Endometrial microvascular endothelial cells (primary cell): ENCODE measurements around the gene LXN. TPM values are rescaled to one million over a fixed set of nuclear protein-coding genes. Genes with fewer than 3 reads are reported as not detected.
"Not testable (repeated sequence)": the region's sequence is repeated elsewhere in the genome, so short reads cannot be mapped to it uniquely, and the experiment has no call there.

Experiments used
- in situ Hi-C: cut with HindIII; loops from 2 replicates; pipeline ENCODE4 v1.10.0; 2017; ENCODE audit warnings: low sequenced_read_pairs, low pct_unique_long_range_greater_than_20kb; ENCODE audit errors: inconsistent ontology term
- total RNA-seq: library from RNA; depleted of rRNA; stranded (reverse); fragments of >200 nt; gene quantifications from one replicate; pipeline ENCODE4 v1.2.3, GENCODE V29; 2015; ENCODE audit errors: inconsistent ontology term

Gene LXN
- 152 TPM for total RNA-seq

- in situ Hi-C loops = loop anchor here (25.0 kb wide), 1 partner anchor 115 kb away; no protein-coding TSS in a partner anchor
Measured at GRCh38 chr3:158672215-158673176, at the start of gene LXN. LXN (minus strand) TSS chr3:158672648; CDS start chr3:158672478, 170 bp downstream.

- in situ Hi-C loops = no loop called here
Measured at GRCh38 chr3:158722108-158722507, 49.7 kb upstream of the LXN start.

- in situ Hi-C loops = no loop called here
Measured at GRCh38 chr3:158718490-158719170, 46.2 kb upstream of the LXN start.

GRCh38 chr3:158717576-158717975 lies 45.1 kb upstream of the LXN start:
- in situ Hi-C loops = no loop called here

- in situ Hi-C loops = no loop called here
Measured at GRCh38 chr3:158713094-158713499, 40.6 kb upstream of the LXN start.

GRCh38 chr3:158712443-158712842 lies 40.0 kb upstream of the LXN start:
- in situ Hi-C loops = no loop called here

GRCh38 chr3:158711886-158712285 lies 39.4 kb upstream of the LXN start:
- in situ Hi-C loops = no loop called here

- in situ Hi-C loops = no loop called here
Measured at GRCh38 chr3:158710601-158711000, 38.2 kb upstream of the LXN start.

GRCh38 chr3:158709666-158710083 lies 37.2 kb upstream of the LXN start:
- in situ Hi-C loops = no loop called here

- in situ Hi-C loops = no loop called here
Measured at GRCh38 chr3:158703566-158703965, 31.1 kb upstream of the LXN start.

GRCh38 chr3:158702815-158703481 lies 30.5 kb upstream of the LXN start:
- in situ Hi-C loops = no loop called here

- in situ Hi-C loops = no loop called here
Measured at GRCh38 chr3:158701420-158702065, 29.1 kb upstream of the LXN start.

GRCh38 chr3:158700559-158700958 lies 28.1 kb upstream of the LXN start:
- in situ Hi-C loops = no loop called here

GRCh38 chr3:158696618-158697017 lies 24.2 kb upstream of the LXN start:
- in situ Hi-C loops = no loop called here

- in situ Hi-C loops = not testable (repeated sequence)
Measured at GRCh38 chr3:158693866-158694456, 21.5 kb upstream of the LXN start.

GRCh38 chr3:158685159-158685558 lies 12.7 kb upstream of the LXN start:
- in situ Hi-C loops = no loop called here

GRCh38 chr3:158683230-158683962 lies 10.9 kb upstream of the LXN start:
- in situ Hi-C loops = no loop called here

GRCh38 chr3:158680861-158681260 lies 8.4 kb upstream of the LXN start:
- in situ Hi-C loops = no loop called here
